PC-9 (cell line): Measurements from ENCODE around the gene KLK12. TPM values are rescaled to one million over a fixed set of nuclear protein-coding genes. Genes with fewer than 3 reads are reported as not detected.

Experiments
- BruUV-seq: library from RNA; stranded (reverse); fragments of 400-500 nt; replicated peaks from 2 replicates; lab custom pipeline; 2021; lab: Mats Ljungman, UMichigan
- CTCF ChIA-PET: fragments of 300-600 bp; sonication (Branson Sonifier 250); formaldehyde crosslinking; loops from one replicate; lab custom pipeline; 2022; ENCODE audit warnings: antibody characterized with exemption; lab: Charles Lee
- POLR2A ChIA-PET: fragments of 300-600 bp; sonication (Branson Sonifier 250); formaldehyde crosslinking; loops from one replicate; lab custom pipeline; 2022; ENCODE audit warnings: antibody characterized with exemption; ENCODE audit not compliant: unreplicated experiment; lab: Charles Lee
- DNase-seq, 2 experiments: peaks; one replicate each; pipeline versions ENCODE4 v3.0.0 to v3.0.0-alpha.2; 2015 to 2022; ENCODE audit warnings: mixed read lengths in 1 of 2
- H2AFZ ChIP-seq: fragments of 200-600 bp; sonication (generic); 2 replicates; pipeline ENCODE4 v1.8.1; 2017; ENCODE audit warnings: antibody characterized with exemption
- H3F3A ChIP-seq: fragments of 200-600 bp; sonication (generic); 2 replicates; pipeline ENCODE4 v1.8.1; 2017; ENCODE audit warnings: antibody characterized with exemption, mild to moderate bottlenecking, low read depth; ENCODE audit not compliant: insufficient read depth
- H3K27ac ChIP-seq: fragments of 200-600 bp; sonication (generic); 2 replicates; pipeline ENCODE4 v1.6.1; 2016; ENCODE audit warnings: mixed run types
- H3K27me3 ChIP-seq: fragments of 200-600 bp; sonication (generic); 2 replicates; pipeline ENCODE4 v1.6.1; 2016; ENCODE audit warnings: low read depth, mixed run types; ENCODE audit not compliant: insufficient read depth
- H3K36me3 ChIP-seq: fragments of 200-600 bp; sonication (generic); 2 replicates; pipeline ENCODE4 v1.6.1; 2016; ENCODE audit warnings: low read depth, mixed run types
- H3K4me1 ChIP-seq: fragments of 200-600 bp; sonication (generic); replicated peaks from 2 replicates; pipeline ENCODE4 v1.6.1; 2016; ENCODE audit warnings: mixed run types; ENCODE audit not compliant: insufficient read depth
- H3K4me2 ChIP-seq: fragments of 200-600 bp; sonication (generic); 2 replicates; pipeline ENCODE4 v1.6.1; 2017; ENCODE audit warnings: mixed run types
- H3K4me3 ChIP-seq: fragments of 200-600 bp; sonication (generic); 2 replicates; pipeline ENCODE4 v1.6.1; 2016; ENCODE audit warnings: mixed run types
- H3K79me2 ChIP-seq: fragments of 200-600 bp; sonication (generic); 2 replicates; pipeline ENCODE4 v1.6.1; 2017; ENCODE audit warnings: low read depth, mixed run types
- H3K9me2 ChIP-seq: fragments of 200-600 bp; sonication (generic); 2 replicates; pipeline ENCODE4 v1.8.1; 2017; ENCODE audit warnings: mild to moderate bottlenecking; ENCODE audit not compliant: insufficient read depth
- H3K9me3 ChIP-seq: fragments of 200-600 bp; sonication (generic); 2 replicates; pipeline ENCODE4 v1.8.1; 2016; ENCODE audit warnings: low read depth; ENCODE audit not compliant: insufficient read depth
- H4K20me1 ChIP-seq: fragments of 200-600 bp; sonication (generic); 2 replicates; pipeline ENCODE4 v1.8.1; 2017; ENCODE audit not compliant: insufficient read depth
- CTCF ChIP-seq: fragments of 200-600 bp; sonication (generic); conservative IDR thresholded peaks from 2 replicates; pipeline ENCODE4 v1.6.1; 2017; ENCODE audit warnings: mixed run types, antibody characterized with exemption, mild to moderate bottlenecking, moderate library complexity
- EZH2 ChIP-seq: fragments of 200-600 bp; sonication (generic); IDR thresholded peaks from 2 replicates; pipeline ENCODE4 v1.8.0; 2017; ENCODE audit warnings: antibody characterized with exemption, low read depth
- intact Hi-C: fragments of 100-400 bp; cut with micrococcal nuclease; formaldehyde crosslinking; loops from one replicate; pipeline ENCODE4 v1.10.0; 2022; ENCODE audit not compliant: unreplicated experiment
- total RNA-seq: library from RNA; stranded (reverse); gene quantifications from 2 replicates; pipeline ENCODE4 v1.2.3, GENCODE V29; 2021

Gene KLK12
- total RNA-seq, 1 experiment from 2014 or later = not detected

GRCh38 chr19:51076631-51077213, 41.9 kb upstream of the KLK12 start:
- Histone ChIP-seq H3K4me3 (no peak overlapping the region), H2AFZ (no peak overlapping the region), H3K4me1 (no peaks in the 10 kb centered on the region), H3K27me3 (peaks cover 69% of the 10 kb centered on the region), H3K27ac (no peak overlapping the region), H3K9me3 (peaks cover 17% of the 10 kb centered on the region), H3K36me3 (no peaks in the 10 kb centered on the region), H3K79me2 (no peaks in the 10 kb centered on the region), H3K9me2 (no peaks in the 10 kb centered on the region), H4K20me1 (no peaks in the 10 kb centered on the region), H3F3A (no peaks in the 10 kb centered on the region), H3K4me2 (no peak overlapping the region)
- TF ChIP-seq EZH2 (no peak), CTCF (no peak)
- DNase-seq = no peak
- POLR2A ChIA-PET = no interaction called here
- intact Hi-C loops = no loop called here
- CTCF ChIA-PET = interaction anchor here (0.6 kb wide), 1 partner anchor 114 kb away, joined by 4 read pairs; no protein-coding TSS in a partner anchor
- no TSS peak for BruUV-seq

GRCh38 chr19:51075998-51076397, 41.2 kb upstream of the KLK12 start:
- Histone ChIP-seq H3K4me1 (no peaks in the 10 kb centered on the region), H3K9me2 (no peaks in the 10 kb centered on the region), H2AFZ (no peak overlapping the region), H3K27ac (no peak overlapping the region), H3K4me3 (no peak overlapping the region), H3K36me3 (no peaks in the 10 kb centered on the region), H4K20me1 (no peaks in the 10 kb centered on the region), H3K9me3 (peaks cover 17% of the 10 kb centered on the region), H3K79me2 (no peaks in the 10 kb centered on the region), H3K4me2 (no peak overlapping the region), H3K27me3 (peaks cover 69% of the 10 kb centered on the region), H3F3A (no peaks in the 10 kb centered on the region)
- intact Hi-C loops = no loop called here
- ChIA-PET POLR2A (no interaction called here), CTCF (interaction anchor here (0.6 kb wide), 1 partner anchor 115 kb away, joined by 4 read pairs; no protein-coding TSS in a partner anchor)
- no TSS peak for BruUV-seq
- no peak for DNase-seq
- TF ChIP-seq CTCF (no peak), EZH2 (no peak)

DNA sequence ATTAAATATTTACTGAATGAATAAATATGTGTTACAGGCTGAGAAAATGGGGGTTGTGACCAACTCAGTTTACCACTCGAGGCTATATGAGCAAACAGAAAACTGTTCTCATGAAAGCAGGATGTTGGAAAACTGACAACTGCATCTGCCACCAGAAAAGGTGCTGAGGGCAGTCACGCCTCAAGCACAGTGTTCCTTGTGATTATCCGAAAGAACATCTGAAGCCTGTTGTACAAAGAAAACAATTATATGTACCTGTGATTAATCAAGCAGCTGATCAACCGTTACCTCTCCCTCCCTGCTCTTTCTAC, 36.2 kb upstream of the KLK12 start:
- peak in 1 of 2 experiments; percentile 55 for DNase-seq
- Histone ChIP-seq H3F3A (no peaks in the 10 kb centered on the region), H3K27ac (no peak overlapping the region), H3K4me3 (no peak overlapping the region), H3K9me3 (peaks cover 17% of the 10 kb centered on the region), H4K20me1 (no peaks in the 10 kb centered on the region), H3K36me3 (no peaks in the 10 kb centered on the region), H3K79me2 (no peaks in the 10 kb centered on the region), H3K9me2 (no peaks in the 10 kb centered on the region), H3K27me3 (peaks cover 98% of the 10 kb centered on the region), H3K4me1 (no peaks in the 10 kb centered on the region), H2AFZ (no peak overlapping the region), H3K4me2 (no peak overlapping the region)
- BruUV-seq = no TSS peak
- TF ChIP-seq CTCF (no peak), EZH2 (no peak)
- intact Hi-C loops = no loop called here
- ChIA-PET POLR2A (no interaction called here), CTCF (no interaction called here)
